Measurements from ENCODE around the gene GLCE.

The GLCE gene

DNA sequence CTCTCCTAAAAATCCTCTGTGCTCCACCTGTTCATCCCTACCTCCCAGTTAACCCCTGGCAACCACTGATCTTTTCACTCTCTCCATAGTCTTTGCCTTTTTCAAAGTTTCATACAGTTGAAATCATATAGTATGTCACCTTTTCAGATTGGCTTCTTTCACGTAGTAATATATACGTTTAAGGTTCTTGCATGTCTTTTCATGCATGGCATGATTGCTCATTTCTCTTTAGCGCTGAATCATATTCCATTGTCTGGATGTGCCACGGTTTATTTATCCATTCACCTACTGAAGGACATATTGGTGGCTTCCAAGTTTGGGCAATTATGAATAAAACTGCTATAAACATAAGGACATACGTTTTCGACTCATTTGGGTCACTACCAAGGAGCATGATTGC is 28.7 kb downstream of the GLCE start:
- no peaks in the 10 kb centered on the region for H3K27me3 ChIP-seq (ENCODE audit: control insufficient read depth, insufficient read depth, low read length)

DNA sequence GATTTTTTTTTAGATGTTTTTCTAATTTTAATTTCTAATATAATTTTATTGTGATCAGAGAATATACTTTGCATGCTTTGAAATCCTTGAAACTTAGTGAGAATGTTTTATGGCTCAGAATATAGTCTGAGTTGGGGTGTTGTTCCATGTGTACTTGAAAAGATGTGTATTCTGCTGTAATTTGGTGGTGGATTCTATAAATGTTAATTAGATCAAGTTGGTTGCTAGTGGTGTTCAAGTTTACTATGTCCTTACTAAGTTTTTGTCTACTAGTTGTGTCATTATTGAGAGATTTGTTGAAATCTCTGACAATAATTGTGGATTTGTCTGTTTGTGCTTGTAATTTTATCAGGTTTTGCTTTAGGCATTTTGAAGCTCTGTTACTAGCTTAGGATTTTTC is 29.7 kb downstream of the GLCE start:
- Histone ChIP-seq H3K4me3 (ENCODE audit: low read length) (no peak overlapping the region), H3K4me2 (ENCODE audit: low read length) (no peak overlapping the region), H3K27me3 (ENCODE audit: control insufficient read depth, insufficient read depth, low read length) (no peaks in the 10 kb centered on the region)

More for the DNA sequence above, 28.7 kb downstream of the GLCE start:
- Histone ChIP-seq H3K9me3 (replicated peaks; ENCODE audit: low read length) (no peaks in the 10 kb centered on the region), H3K4me1 (ENCODE audit: control insufficient read depth, insufficient read depth, low read length) (peaks cover 6% of the 10 kb centered on the region), H3K4me2 (ENCODE audit: low read length) (no peak overlapping the region), H3K9ac (ENCODE audit: low read depth, low read length) (no peak overlapping the region), H3K36me3 (ENCODE audit: insufficient read depth, low read length) (no peaks in the 10 kb centered on the region), H3K4me3 (ENCODE audit: low read length) (no peak overlapping the region)

GRCh38 chr15:69190504-69190903 is 30.1 kb downstream of the GLCE start:
- Histone ChIP-seq H3K4me3 (ENCODE audit: low read length) (no peak overlapping the region), H3K4me1 (ENCODE audit: control insufficient read depth, insufficient read depth, low read length) (peaks cover 18% of the 10 kb centered on the region), H3K27me3 (ENCODE audit: control insufficient read depth, insufficient read depth, low read length) (no peaks in the 10 kb centered on the region), H3K36me3 (ENCODE audit: insufficient read depth, low read length) (no peaks in the 10 kb centered on the region), H3K9ac (ENCODE audit: low read depth, low read length) (no peak overlapping the region), H3K9me3 (replicated peaks; ENCODE audit: low read length) (no peaks in the 10 kb centered on the region), H3K4me2 (ENCODE audit: low read length) (no peak overlapping the region)

More for the DNA sequence above, 29.7 kb downstream of the GLCE start:
- Histone ChIP-seq H3K36me3 (ENCODE audit: insufficient read depth, low read length) (no peaks in the 10 kb centered on the region), H3K4me1 (ENCODE audit: control insufficient read depth, insufficient read depth, low read length) (peaks cover 16% of the 10 kb centered on the region), H3K9me3 (replicated peaks; ENCODE audit: low read length) (no peaks in the 10 kb centered on the region), H3K9ac (ENCODE audit: low read depth, low read length) (no peak overlapping the region)

DNA sequence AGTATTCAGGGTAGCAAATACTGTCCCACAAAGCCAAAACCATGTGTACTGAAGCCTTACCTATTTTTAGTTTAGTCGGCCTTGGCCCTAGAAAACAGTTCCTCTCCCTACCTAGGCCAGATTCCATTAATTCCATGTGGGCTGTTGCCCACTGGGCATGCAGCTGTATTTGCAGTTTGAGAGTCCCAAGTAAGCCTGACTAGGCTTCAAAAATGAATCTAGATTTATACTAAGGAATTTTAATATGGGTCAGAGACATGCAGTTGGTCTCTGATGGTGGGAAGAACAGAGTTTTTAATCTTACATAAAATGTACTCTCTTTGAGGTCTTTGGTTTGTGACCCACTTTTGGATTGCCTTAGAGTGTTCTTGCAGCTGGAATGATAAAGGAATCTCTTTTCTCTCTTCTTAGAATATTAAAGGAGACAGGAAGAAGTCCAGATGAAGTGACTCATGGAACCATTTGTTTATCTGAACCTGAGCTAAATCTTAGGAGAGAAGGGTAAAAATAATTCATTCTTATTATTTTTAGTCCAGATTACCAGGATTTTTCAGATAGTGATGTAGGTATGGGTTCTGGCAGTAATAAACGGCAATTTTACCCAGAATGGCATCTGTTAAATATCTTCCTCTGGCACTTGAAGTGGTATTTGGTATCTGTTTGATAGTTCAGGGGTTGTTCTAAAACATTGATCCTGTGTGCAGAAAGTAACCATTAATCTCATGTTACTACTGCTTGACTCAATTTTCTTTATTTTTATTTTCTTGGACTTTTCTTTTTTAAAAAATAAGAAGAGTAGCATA is 33.8 kb downstream of the GLCE start:
- Histone ChIP-seq H3K36me3 (ENCODE audit: insufficient read depth, low read length) (peaks cover 6% of the 10 kb centered on the region), H3K27me3 (ENCODE audit: control insufficient read depth, insufficient read depth, low read length) (no peaks in the 10 kb centered on the region), H3K9ac (ENCODE audit: low read depth, low read length) (no peak overlapping the region), H3K4me1 (ENCODE audit: control insufficient read depth, insufficient read depth, low read length) (peaks cover 18% of the 10 kb centered on the region), H3K4me2 (ENCODE audit: low read length) (peak overlapping the region; percentile 37), H3K4me3 (ENCODE audit: low read length) (no peak overlapping the region), H3K9me3 (replicated peaks; ENCODE audit: low read length) (no peaks in the 10 kb centered on the region)

DNA sequence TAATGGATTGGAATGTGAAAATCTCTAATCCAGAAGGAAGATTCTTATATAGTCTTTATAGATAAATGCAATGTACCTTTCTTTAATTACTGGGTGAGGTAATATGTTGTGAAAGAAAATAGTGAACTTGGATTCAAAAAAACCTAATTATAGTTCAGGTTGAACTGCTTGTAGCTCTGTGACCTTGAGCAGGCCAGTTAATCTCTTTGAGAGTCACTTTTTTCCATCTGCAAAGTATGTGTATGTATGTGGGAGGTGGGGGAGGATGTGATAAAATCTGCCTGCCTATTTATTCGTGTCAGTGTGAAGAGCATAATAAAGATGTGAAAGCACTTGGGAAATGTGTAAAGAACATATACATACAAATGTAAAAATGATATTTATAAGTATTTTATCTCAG is 34.4 kb downstream of the GLCE start:
- no peaks in the 10 kb centered on the region for H3K9me3 ChIP-seq (replicated peaks; ENCODE audit: low read length)
- peaks cover 6% of the 10 kb centered on the region for H3K36me3 ChIP-seq (ENCODE audit: insufficient read depth, low read length)
- H3K27me3 ChIP-seq (ENCODE audit: control insufficient read depth, insufficient read depth, low read length): no peaks in the 10 kb centered on the region
- peaks cover 18% of the 10 kb centered on the region for H3K4me1 ChIP-seq (ENCODE audit: control insufficient read depth, insufficient read depth, low read length)
- no peak overlapping the region for H3K9ac ChIP-seq (ENCODE audit: low read depth, low read length)
- peak overlapping the region; percentile 37 for H3K4me2 ChIP-seq (ENCODE audit: low read length)
- H3K4me3 ChIP-seq (ENCODE audit: low read length): no peak overlapping the region

GRCh38 chr15:69200832-69201745 is 40.7 kb downstream of the GLCE start:
- Histone ChIP-seq H3K4me1 (ENCODE audit: control insufficient read depth, insufficient read depth, low read length) (no peaks in the 10 kb centered on the region), H3K9me3 (replicated peaks; ENCODE audit: low read length) (no peaks in the 10 kb centered on the region), H3K36me3 (ENCODE audit: insufficient read depth, low read length) (peaks cover 6% of the 10 kb centered on the region), H3K27me3 (ENCODE audit: control insufficient read depth, insufficient read depth, low read length) (no peaks in the 10 kb centered on the region), H3K4me2 (ENCODE audit: low read length) (no peak overlapping the region), H3K4me3 (ENCODE audit: low read length) (no peak overlapping the region), H3K9ac (ENCODE audit: low read depth, low read length) (no peak overlapping the region)

GRCh38 chr15:69206079-69206478 is 45.6 kb downstream of the GLCE start:
- Histone ChIP-seq H3K9me3 (replicated peaks; ENCODE audit: low read length) (no peaks in the 10 kb centered on the region), H3K36me3 (ENCODE audit: insufficient read depth, low read length) (no peaks in the 10 kb centered on the region), H3K9ac (ENCODE audit: low read depth, low read length) (no peak overlapping the region), H3K4me2 (ENCODE audit: low read length) (no peak overlapping the region), H3K27me3 (ENCODE audit: control insufficient read depth, insufficient read depth, low read length) (no peaks in the 10 kb centered on the region), H3K4me3 (ENCODE audit: low read length) (no peak overlapping the region), H3K4me1 (ENCODE audit: control insufficient read depth, insufficient read depth, low read length) (no peaks in the 10 kb centered on the region)

DNA sequence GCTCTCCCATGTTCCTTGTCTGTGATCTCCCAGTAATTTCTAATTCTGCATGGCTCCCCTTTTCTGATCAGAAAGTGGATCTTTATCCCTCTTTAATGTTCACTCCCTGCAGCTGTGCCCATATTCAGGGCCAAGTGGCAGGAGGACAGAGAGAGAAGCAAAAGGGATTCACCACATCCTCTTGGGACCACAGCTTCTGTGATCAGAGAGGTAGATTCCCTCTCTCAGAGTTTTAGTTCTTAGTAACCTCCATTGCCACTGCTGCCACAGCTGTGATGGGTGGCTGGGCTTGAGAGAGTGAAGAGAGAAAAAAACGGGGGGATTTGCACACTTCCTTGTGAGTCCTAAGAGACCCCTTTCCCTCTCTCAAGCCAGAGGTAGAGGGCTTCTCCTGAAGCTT is 49.2 kb downstream of the GLCE start:
- no peak overlapping the region for H3K4me3 ChIP-seq (ENCODE audit: low read length)
- H3K36me3 ChIP-seq (ENCODE audit: insufficient read depth, low read length): no peaks in the 10 kb centered on the region
- no peaks in the 10 kb centered on the region for H3K27me3 ChIP-seq (ENCODE audit: control insufficient read depth, insufficient read depth, low read length)
- no peak overlapping the region for H3K9ac ChIP-seq (ENCODE audit: low read depth, low read length)
- no peaks in the 10 kb centered on the region for H3K4me1 ChIP-seq (ENCODE audit: control insufficient read depth, insufficient read depth, low read length)
- H3K9me3 ChIP-seq (replicated peaks; ENCODE audit: low read length): no peaks in the 10 kb centered on the region
- no peak overlapping the region for H3K4me2 ChIP-seq (ENCODE audit: low read length)

GRCh38 chr15:69210574-69210973 is 50.1 kb downstream of the GLCE start:
- Histone ChIP-seq H3K36me3 (ENCODE audit: insufficient read depth, low read length) (no peaks in the 10 kb centered on the region), H3K27me3 (ENCODE audit: control insufficient read depth, insufficient read depth, low read length) (no peaks in the 10 kb centered on the region), H3K9me3 (replicated peaks; ENCODE audit: low read length) (no peaks in the 10 kb centered on the region)

GRCh38 chr15:69213786-69214185 is 53.4 kb downstream of the GLCE start:
- Histone ChIP-seq H3K36me3 (ENCODE audit: insufficient read depth, low read length) (no peaks in the 10 kb centered on the region), H3K4me1 (ENCODE audit: control insufficient read depth, insufficient read depth, low read length) (no peaks in the 10 kb centered on the region), H3K9ac (ENCODE audit: low read depth, low read length) (no peak overlapping the region), H3K27me3 (ENCODE audit: control insufficient read depth, insufficient read depth, low read length) (no peaks in the 10 kb centered on the region), H3K4me2 (ENCODE audit: low read length) (no peak overlapping the region), H3K4me3 (ENCODE audit: low read length) (no peak overlapping the region), H3K9me3 (replicated peaks; ENCODE audit: low read length) (no peaks in the 10 kb centered on the region)

More at GRCh38 chr15:69210574-69210973, 50.1 kb downstream of the GLCE start:
- Histone ChIP-seq H3K9ac (ENCODE audit: low read depth, low read length) (no peak overlapping the region), H3K4me1 (ENCODE audit: control insufficient read depth, insufficient read depth, low read length) (no peaks in the 10 kb centered on the region), H3K4me3 (ENCODE audit: low read length) (no peak overlapping the region), H3K4me2 (ENCODE audit: low read length) (no peak overlapping the region)

DNA sequence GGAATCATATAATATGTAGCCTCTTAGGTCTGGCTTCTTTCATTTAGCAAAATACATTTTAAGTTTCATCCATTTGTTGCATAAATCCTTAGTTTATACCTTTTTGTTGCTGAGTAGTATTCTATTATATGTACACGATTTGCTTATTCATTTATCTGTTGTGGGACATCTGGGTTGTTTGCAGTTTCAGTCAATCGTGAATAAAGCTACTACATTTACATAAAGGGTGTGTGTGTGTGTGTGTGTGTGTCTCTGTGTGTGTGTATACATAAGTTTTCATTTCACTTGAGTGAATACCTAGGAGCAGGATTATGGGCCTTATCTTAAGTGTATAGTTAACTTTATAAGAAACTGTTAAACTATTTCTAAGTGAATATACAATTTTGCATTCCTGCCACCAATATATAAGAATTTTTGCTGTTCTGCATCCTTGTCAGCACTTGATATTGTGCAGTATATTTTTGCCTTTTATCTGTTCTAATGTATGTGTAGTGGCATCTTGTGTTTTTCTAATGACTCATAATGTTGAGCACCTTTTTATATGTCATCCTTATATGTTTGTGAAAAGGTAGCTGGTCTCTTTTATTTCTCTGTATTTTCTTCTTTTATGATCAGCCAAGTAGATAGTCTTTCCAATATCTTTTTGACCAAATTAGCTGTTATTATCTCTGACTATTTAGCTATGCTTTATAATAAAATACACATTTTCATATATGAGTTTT is 55.0 kb downstream of the GLCE start:
- H3K4me3 ChIP-seq (ENCODE audit: low read length): no peak overlapping the region
- H3K4me2 ChIP-seq (ENCODE audit: low read length): no peak overlapping the region

More for the DNA sequence above, 55.0 kb downstream of the GLCE start:
- H3K36me3 ChIP-seq (ENCODE audit: insufficient read depth, low read length): no peaks in the 10 kb centered on the region
- H3K9ac ChIP-seq (ENCODE audit: low read depth, low read length): no peak overlapping the region
- no peaks in the 10 kb centered on the region for H3K27me3 ChIP-seq (ENCODE audit: control insufficient read depth, insufficient read depth, low read length)
- no peaks in the 10 kb centered on the region for H3K4me1 ChIP-seq (ENCODE audit: control insufficient read depth, insufficient read depth, low read length)
- no peaks in the 10 kb centered on the region for H3K9me3 ChIP-seq (replicated peaks; ENCODE audit: low read length)
